Activated CD8-positive, alpha-beta memory T cell treated with anti-CD3 and anti-CD28 coated beads, Interleukin-2, amount 50 U/mL, for 1 hour (primary cell): ENCODE data around the gene TMC3.
A peak's percentile ranks its signal among the peaks of the same experiment; 100 is the strongest.

ENCODE experiments used
- DNase-seq: peaks from one replicate; pipeline ENCODE4 v3.0.0-alpha.2; 2020; ENCODE audit errors: extremely low read depth

TMC3 gene

DNA sequence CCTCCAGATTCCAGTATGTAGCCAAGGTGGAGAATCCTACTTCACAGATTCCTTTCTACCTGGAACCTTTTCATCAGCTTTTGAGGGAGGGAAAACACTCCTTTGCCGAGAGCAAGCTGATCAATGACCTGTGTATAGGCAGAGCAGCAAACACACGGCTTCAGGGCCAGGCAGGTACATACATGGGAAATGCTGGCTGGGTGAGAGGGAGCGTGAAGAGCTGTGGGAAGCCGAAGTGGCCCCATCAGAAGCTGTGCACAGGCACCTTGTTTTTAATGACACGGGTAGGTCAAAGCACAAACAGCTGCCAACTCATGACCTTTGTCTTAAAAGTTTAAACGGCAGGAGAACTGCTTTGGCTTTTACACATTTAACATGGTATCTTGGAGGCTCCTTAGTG lies 75.4 kb downstream of the TMC3 start:
- no peak for DNase-seq

DNA sequence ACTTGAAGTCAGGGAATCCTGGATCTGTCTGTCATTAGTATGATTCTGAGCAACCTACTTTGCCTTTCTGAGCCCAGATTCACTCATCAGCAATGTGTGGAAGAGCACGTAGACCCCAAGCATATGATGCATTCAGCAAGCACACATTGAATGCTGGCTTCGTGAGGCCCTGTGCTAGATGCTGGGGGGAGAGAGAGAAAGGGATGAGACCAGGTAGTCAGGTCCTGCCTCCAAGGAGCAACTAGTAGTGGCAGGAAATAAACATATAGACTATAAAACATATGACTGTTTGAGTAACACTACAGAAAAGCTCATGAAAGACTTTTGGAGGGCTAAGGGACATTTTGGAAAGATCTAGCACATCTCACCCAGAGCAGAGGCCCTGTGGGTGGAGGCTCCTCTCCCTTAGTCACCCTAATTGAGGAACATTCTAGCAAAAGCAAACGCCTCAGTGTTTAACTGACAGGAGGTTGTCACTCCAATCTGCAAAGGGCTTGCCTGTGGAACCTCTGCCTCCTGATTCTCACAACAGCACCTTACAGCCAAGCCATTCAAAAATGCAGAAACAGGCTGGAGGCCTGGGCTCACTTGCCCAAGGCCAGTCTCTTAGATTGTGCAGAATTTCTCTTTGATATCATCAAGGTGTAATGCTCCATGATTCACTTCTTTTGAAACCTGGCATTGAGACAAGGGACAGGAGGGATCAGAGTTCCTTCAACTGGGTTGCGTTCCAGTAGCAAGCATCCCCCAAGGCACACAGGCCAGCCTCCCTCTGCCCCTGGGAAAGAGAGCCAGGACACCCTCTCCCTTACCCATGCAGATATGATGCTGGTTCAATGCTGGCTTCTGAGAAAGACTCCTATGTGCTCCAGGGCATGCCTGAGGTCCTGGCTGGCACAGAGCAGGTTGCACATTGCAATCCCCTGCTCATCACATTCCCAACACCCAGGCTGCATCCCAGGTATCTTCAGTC lies 76.1 kb downstream of the TMC3 start:
- no peak for DNase-seq

GRCh38 chr15:81297147-81297572 lies 76.9 kb downstream of the TMC3 start:
- no peak for DNase-seq

- peak; percentile 50 for DNase-seq
These were observed 77.3 kb downstream of the TMC3 start for GRCh38 chr15:81296673-81297072.

GRCh38 chr15:81296186-81296585 lies 77.8 kb downstream of the TMC3 start:
- no peak for DNase-seq

- no peak for DNase-seq
These were observed 78.4 kb downstream of the TMC3 start for GRCh38 chr15:81295486-81296121.

- no peak for DNase-seq
These were observed 79.5 kb downstream of the TMC3 start for GRCh38 chr15:81294516-81294880.

DNA sequence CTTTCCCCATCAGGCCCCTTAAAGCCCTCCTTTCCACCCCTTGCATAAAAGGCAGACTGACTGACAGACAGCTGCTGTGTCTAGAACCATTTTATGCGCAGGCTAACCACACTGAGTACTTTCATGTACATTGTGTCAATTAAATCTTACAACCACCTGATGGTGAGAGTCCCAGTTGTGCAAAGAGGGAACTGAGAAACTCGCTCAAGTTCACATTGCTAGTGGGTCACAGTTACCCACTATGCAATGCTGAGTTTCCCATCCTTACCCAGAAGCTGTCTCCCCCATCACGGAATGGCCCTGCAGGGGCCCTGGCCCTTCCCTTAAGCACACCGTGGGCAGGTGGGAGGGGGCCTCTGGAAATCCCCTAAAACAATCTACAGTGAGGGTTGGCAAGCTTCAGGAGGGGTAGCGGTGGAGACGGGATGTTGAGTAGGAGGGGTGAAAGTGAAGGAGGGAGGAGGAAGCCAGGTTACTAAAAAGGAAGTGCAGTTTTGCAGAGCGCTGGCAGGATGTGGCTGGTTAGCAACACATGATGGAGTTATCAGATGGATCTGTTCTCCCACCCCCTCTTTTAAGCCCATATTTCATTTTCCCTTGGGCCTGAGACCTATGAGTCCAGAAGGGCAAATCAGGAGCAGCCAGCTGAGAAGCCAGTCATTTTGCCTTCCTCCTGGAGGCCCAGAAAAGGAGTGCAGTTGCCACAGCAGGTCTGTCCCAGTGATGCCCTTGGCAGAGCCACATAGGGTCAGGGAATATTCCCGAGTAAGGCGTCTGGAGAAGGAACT lies 80.1 kb downstream of the TMC3 start:
- peak; percentile 48 for DNase-seq

GRCh38 chr15:81292523-81293001 lies 81.5 kb downstream of the TMC3 start:
- no peak for DNase-seq

GRCh38 chr15:81291916-81292522 lies 82.0 kb downstream of the TMC3 start:
- DNase-seq, result no peak

DNA sequence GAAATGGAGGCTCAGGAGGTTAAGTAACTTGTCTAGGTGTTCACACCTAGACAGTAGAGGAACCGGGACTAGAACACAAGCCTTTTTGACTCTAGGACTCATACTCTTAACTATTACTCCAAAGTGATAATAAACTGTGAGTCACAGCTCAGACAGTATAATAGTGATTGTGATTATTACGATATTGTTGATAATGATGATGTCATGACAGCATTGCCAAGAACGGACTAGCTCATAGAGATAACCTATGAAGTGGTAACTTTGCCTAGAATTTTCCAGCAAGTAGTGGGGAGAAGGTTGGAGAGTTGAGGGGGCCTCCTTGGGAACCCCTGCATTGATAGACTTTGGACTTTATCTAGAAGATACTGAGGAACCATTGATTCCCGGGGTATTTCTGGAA lies 84.1 kb downstream of the TMC3 start:
- DNase-seq, result no peak

DNA sequence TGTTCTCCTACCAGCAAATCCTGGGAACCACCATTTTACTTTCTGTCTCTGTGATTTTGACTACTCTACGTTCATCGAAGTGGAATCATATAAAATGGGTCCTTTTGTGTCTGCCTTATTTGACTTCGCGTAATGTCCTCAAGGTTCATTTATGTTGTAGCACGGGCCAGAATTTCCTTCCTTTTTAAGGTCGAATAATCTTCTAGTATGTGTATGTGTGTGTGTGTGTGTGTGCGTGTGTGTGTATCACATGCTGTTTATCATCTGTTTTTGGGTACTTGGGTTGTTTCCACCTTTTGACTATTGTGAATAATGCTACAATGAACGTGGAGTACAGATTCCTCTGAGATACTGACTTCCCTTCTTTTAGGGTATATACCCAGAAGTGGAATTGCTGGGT lies 85.4 kb downstream of the TMC3 start:
- no peak for DNase-seq

GRCh38 chr15:81288040-81288439 lies 86.0 kb downstream of the TMC3 start:
- no peak for DNase-seq

DNA sequence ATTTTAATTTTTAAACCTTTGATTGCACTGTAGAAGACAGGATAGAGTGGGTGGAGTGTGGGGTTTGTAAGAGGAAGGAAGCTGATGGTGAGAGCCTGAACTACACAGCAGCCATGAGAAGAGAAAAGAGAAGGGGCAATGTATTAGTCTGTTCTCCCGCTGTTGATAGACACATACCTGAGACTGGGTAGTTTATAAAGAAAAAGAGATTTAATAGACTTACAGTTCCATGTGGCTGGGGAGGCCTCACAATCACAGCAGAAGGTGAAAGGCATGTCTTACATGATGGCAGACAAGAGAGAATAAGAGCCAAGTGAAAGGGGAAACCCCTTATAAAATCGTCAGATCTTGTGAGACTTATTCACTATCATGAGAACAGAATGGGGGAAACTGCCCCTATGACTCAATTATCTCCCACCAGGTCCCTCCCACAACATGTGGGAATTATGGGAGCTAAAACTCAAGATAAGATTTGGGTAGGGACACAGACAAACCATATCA lies 87.3 kb downstream of the TMC3 start:
- DNase-seq, result no peak

DNA sequence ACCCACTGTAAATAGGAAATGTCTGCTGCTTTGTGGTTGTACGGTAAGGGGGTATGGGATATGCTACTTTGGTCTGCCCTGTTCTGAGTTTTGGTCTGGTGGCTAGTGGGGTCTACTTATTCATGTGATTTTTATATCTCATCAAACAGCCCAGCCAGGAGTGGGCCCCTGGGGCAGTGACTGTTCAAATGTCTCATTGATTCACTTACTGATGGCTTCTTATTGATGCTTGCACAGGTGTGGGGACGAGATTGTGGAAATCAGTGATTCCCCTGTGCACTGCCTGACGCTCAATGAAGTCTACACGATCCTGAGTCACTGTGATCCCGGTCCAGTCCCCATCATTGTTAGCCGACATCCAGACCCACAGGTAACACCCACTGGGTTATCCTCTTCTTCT lies 88.6 kb downstream of the TMC3 start:
- no peak for DNase-seq

GRCh38 chr15:81284256-81285031 lies 89.6 kb downstream of the TMC3 start:
- no peak for DNase-seq

GRCh38 chr15:81282911-81283310 lies 91.1 kb downstream of the TMC3 start:
- DNase-seq, result no peak

GRCh38 chr15:81282606-81282895 lies 91.5 kb downstream of the TMC3 start:
- DNase-seq, result no peak

GRCh38 chr15:81281766-81282605 lies 92.0 kb downstream of the TMC3 start:
- no peak for DNase-seq

- DNase-seq, result no peak
These were observed 92.6 kb downstream of the TMC3 start for GRCh38 chr15:81281456-81281735.
